A549 (cell line): ENCODE data around the gene FAAP100. TPM values are rescaled to one million over a fixed set of nuclear protein-coding genes. Genes with fewer than 3 reads are reported as not detected.

Source experiments
- ATAC-seq, 2 experiments: fragments of 200-7000 bp in 1 of 2; fragments of >200 bp in 1 of 2; cut with Nextera tagmentation in 1 of 2; cut with Tn5 transposase in 1 of 2; 3 replicates each; pipeline versions ENCODE4 v1.8.0 to v1.9.1; 2018 to 2020; ENCODE audit warnings: mild to moderate bottlenecking in 1 of 2, moderate library complexity in 1 of 2
- CTCF ChIA-PET: fragments of 300-600 bp; sonication (Branson Sonifier 250); formaldehyde crosslinking; extraction: SDS; loops from one replicate; lab custom pipeline; 2021; ENCODE audit warnings: antibody characterized with exemption, inconsistent platforms; lab: Yijun Ruan, JAX
- POLR2A ChIA-PET: fragments of 350-600 bp; formaldehyde crosslinking; extraction: SDS; loops from one replicate; lab custom pipeline; 2021; ENCODE audit warnings: antibody characterized with exemption, inconsistent platforms; lab: Yijun Ruan, JAX
- DNase-seq, 2 experiments: peaks; one replicate each; pipeline versions ENCODE4 v3.0.0 to v3.0.0-alpha.2; 2011 to 2016; ENCODE audit warnings: low read depth in 1 of 2, low spot score in 1 of 2
- FAIRE-seq: peaks from 2 replicates; lab custom pipeline; 2011; peaks lifted over from hg19 to GRCh38; lab: Jason Lieb, UNC
- H3K27ac ChIP-seq, 2 experiments: fragments of >200 bp; sonication (Bioruptor Twin); formaldehyde crosslinking; 3 replicates each; pipeline ENCODE4 v1.5.1; 2016 to 2017
- H3K4me1 ChIP-seq: fragments of >200 bp; sonication (Bioruptor Twin); formaldehyde crosslinking; 3 replicates; pipeline ENCODE4 v1.6.1; 2016
- H3K4me2 ChIP-seq: fragments of >200 bp; sonication (Bioruptor Twin); formaldehyde crosslinking; 3 replicates; pipeline ENCODE4 v1.6.1; 2016
- H3K4me3 ChIP-seq: fragments of >200 bp; sonication (Bioruptor Twin); formaldehyde crosslinking; 3 replicates; pipeline ENCODE4 v1.5.1; 2016
- H3K9me3 ChIP-seq: fragments of >200 bp; sonication (Bioruptor Twin); formaldehyde crosslinking; 3 replicates; pipeline ENCODE4 v1.6.1; 2016
- CBX8 ChIP-seq: fragments of 200-600 bp; sonication (generic); IDR thresholded peaks from 2 replicates; pipeline ENCODE4 v1.6.1; 2016
- CHD2 ChIP-seq: fragments of 150-350 bp; IDR thresholded peaks from 2 replicates; pipeline ENCODE4 v1.6.1; 2014; ENCODE audit warnings: low read length; ENCODE audit not compliant: partially characterized antibody
- EHF ChIP-seq: fragments of 250-450 bp; sonication (Bioruptor Pico); IDR thresholded peaks from 2 replicates; pipeline ENCODE4 v1.5.0; 2020; ENCODE audit warnings: mild to moderate bottlenecking
- EHMT2 ChIP-seq: fragments of 200-600 bp; sonication (generic); IDR thresholded peaks from 2 replicates; pipeline ENCODE4 v1.6.1; 2016; ENCODE audit warnings: antibody characterized with exemption, low read depth, mild to moderate bottlenecking, moderate library complexity
- EP300 ChIP-seq, 2 experiments: fragments of >200 bp; sonication (Bioruptor Twin); formaldehyde crosslinking; IDR thresholded peaks; 2 replicates in 1 of 2; 3 replicates in 1 of 2; pipeline ENCODE4 v1.6.1; 2016 to 2017
- ESRRA ChIP-seq: fragments of 150-350 bp; IDR thresholded peaks from 2 replicates; pipeline ENCODE4 v1.6.1; 2014; ENCODE audit warnings: mild to moderate bottlenecking, low read length, borderline replicate concordance
- FOSB ChIP-seq: fragments of 250-450 bp; sonication (Bioruptor Pico); IDR thresholded peaks from 2 replicates; pipeline ENCODE4 v1.5.0; 2020; ENCODE audit warnings: mild to moderate bottlenecking, moderate library complexity
- FOSL2 ChIP-seq, 2 experiments: fragments of 450-650 bp in 1 of 2; fragments of >200 bp in 1 of 2; sonication (Bioruptor Twin) in 1 of 2; formaldehyde crosslinking; IDR thresholded peaks; 2 replicates each; pipeline versions ENCODE4 v1.5.0 to v1.6.1; 2016 to 2020; ENCODE audit warnings: mild to moderate bottlenecking in 1 of 2, moderate library complexity in 1 of 2
- FOXS1 ChIP-seq: fragments of 250-450 bp; sonication (Bioruptor Pico); IDR thresholded peaks from 2 replicates; pipeline ENCODE4 v1.5.0; 2020; ENCODE audit warnings: mild to moderate bottlenecking, moderate library complexity
- HDAC2 ChIP-seq: fragments of 200-600 bp; sonication (generic); IDR thresholded peaks from 2 replicates; pipeline ENCODE4 v1.6.1; 2016
- HES2 ChIP-seq: fragments of >200 bp; sonication (Bioruptor Twin); formaldehyde crosslinking; IDR thresholded peaks from 2 replicates; pipeline ENCODE4 v1.6.1; 2016
- HEYL ChIP-seq: fragments of 250-450 bp; sonication (Bioruptor Pico); IDR thresholded peaks from 2 replicates; pipeline ENCODE4 v1.8.0; 2021; ENCODE audit warnings: mild to moderate bottlenecking, moderate library complexity
- HOXB13 ChIP-seq: fragments of 250-450 bp; sonication (Bioruptor Pico); IDR thresholded peaks from 2 replicates; pipeline ENCODE4 v1.5.0; 2020; ENCODE audit warnings: low read depth, mild to moderate bottlenecking, moderate library complexity
- KDM1A ChIP-seq: fragments of 200-600 bp; sonication (generic); IDR thresholded peaks from 2 replicates; pipeline ENCODE4 v1.6.1; 2016; ENCODE audit warnings: low read depth, mild to moderate bottlenecking
- KDM5A ChIP-seq: fragments of 200-600 bp; sonication (generic); IDR thresholded peaks from 2 replicates; pipeline ENCODE4 v1.6.1; 2016; ENCODE audit warnings: antibody characterized with exemption, mild to moderate bottlenecking
- MAFK ChIP-seq: fragments of 450-650 bp; IDR thresholded peaks from 2 replicates; pipeline ENCODE4 v1.6.1; 2014; ENCODE audit not compliant: partially characterized antibody
- NPAS2 ChIP-seq: fragments of 250-450 bp; sonication (Bioruptor Pico); IDR thresholded peaks from 2 replicates; pipeline ENCODE4 v1.8.0; 2022; ENCODE audit warnings: mild to moderate bottlenecking, moderate library complexity, borderline replicate concordance
- POLR2AphosphoS2 ChIP-seq: conservative IDR thresholded peaks from 2 replicates; pipeline ENCODE4 v1.6.1; 2012; ENCODE audit warnings: low read length, improper control_type of control experiment, inconsistent platforms
- RARB ChIP-seq: fragments of 250-450 bp; sonication (Bioruptor Pico); IDR thresholded peaks from 2 replicates; pipeline ENCODE4 v1.8.0; 2021; ENCODE audit warnings: mild to moderate bottlenecking, moderate library complexity
- SMC3 ChIP-seq: fragments of >200 bp; sonication (Bioruptor Twin); formaldehyde crosslinking; IDR thresholded peaks from 3 replicates; pipeline ENCODE4 v1.6.1; 2018; ENCODE audit warnings: inconsistent platforms
- SREBF2 ChIP-seq: fragments of 450-650 bp; IDR thresholded peaks from 2 replicates; pipeline ENCODE4 v1.6.1; 2014; ENCODE audit warnings: mild to moderate bottlenecking, moderate library complexity
- USF2 ChIP-seq: fragments of 450-650 bp; IDR thresholded peaks from 2 replicates; pipeline ENCODE4 v1.6.1; 2014; ENCODE audit warnings: antibody characterized with exemption
- ZC3H11A ChIP-seq: fragments of 450-650 bp; IDR thresholded peaks from 2 replicates; pipeline ENCODE4 v1.6.1; 2014; ENCODE audit warnings: antibody characterized with exemption, mild to moderate bottlenecking
- ZNF302 ChIP-seq: fragments of 250-450 bp; sonication (Bioruptor Pico); IDR thresholded peaks from 2 replicates; pipeline ENCODE4 v1.9.0; 2021; ENCODE audit warnings: inconsistent platforms, mild to moderate bottlenecking, moderate library complexity
- WGBS: methylation state at CpG from one replicate; pipeline ENCODE4 v1.1.6; 2017; ENCODE audit errors: missing lambda C conversion rate; 5-methylcytosine and 5-hydroxymethylcytosine counted together
- polyA plus RNA-seq, 4 experiments: library from polyadenylated mRNA; depleted of rRNA in 3 of 4; stranded (reverse); fragments of >200 nt; fragmentation: RNase III in 1 of 4; extraction: RNeasy Plus Mini Kit Qiagen cat#74134 plus additional on column Dnase treatment in 1 of 4; gene quantifications; 2 replicates in 3 of 4; 3 replicates in 1 of 4; pipeline ENCODE4 v1.2.3, GENCODE V29; 2011 to 2017

Gene FAAP100
- polyA plus RNA-seq, 2 of the 4 experiments (the other 2 are of a cell fraction) = 5.4 to 16.8 TPM

GRCh38 chr17:81499601-81499970 is 52.6 kb downstream of the FAAP100 start:
- peaks cover 15% of the 10 kb centered on the region for H3K4me1 ChIP-seq
- DNase-seq (no peak), ATAC-seq (peak; percentile 6 to 27), FAIRE-seq (no peak)
- no peak overlapping the region for H3K4me3 ChIP-seq
- ChIA-PET POLR2A (interaction anchor here (0.7 to 1.7 kb wide), 6 partner anchors 9 to 80 kb away, joined by 3 to 6 read pairs (median 4); partner anchors contain the start of gene ACTG1), CTCF (interaction anchor here (0.9 to 7.4 kb wide), 10 partner anchors 9 to 357 kb away, joined by 3 to 43 read pairs (median 4); no protein-coding TSS in a partner anchor)
- peak overlapping the region; percentile 58 for H3K4me2 ChIP-seq
- 80% methylated on average over 10 of the region's 12 CpGs for WGBS
- no peaks in the 10 kb centered on the region for H3K9me3 ChIP-seq
- H3K27ac ChIP-seq = peak overlapping the region; percentile 43 to 71; a peak in 5 of 6 replicates
- TF ChIP-seq RARB (CRISPR knock-in tag) (no peak), CBX8 (no peak), SREBF2 (no peak), FOSB (no peak), MAFK (no peak), ZNF302 (CRISPR knock-in tag) (no peak), ZC3H11A (no peak), ESRRA (no peak)

GRCh38 chr17:81498953-81499600 is 53.1 kb downstream of the FAAP100 start:
- Histone ChIP-seq H3K27ac (peak overlapping the region in 1 of 2 experiments; percentile 71; a peak in 3 of 6 replicates), H3K4me3 (no peak overlapping the region), H3K4me2 (no peak overlapping the region; the same call in 1 of the 3 replicates), H3K9me3 (no peaks in the 10 kb centered on the region), H3K4me1 (peaks cover 15% of the 10 kb centered on the region)
- ChIA-PET POLR2A (interaction anchor here (0.5 kb wide), 1 partner anchor 8 kb away, joined by 8 read pairs; no protein-coding TSS in a partner anchor), CTCF (interaction anchor here (0.6 to 7.4 kb wide), 9 partner anchors 9 to 356 kb away, joined by 3 to 43 read pairs (median 4); no protein-coding TSS in a partner anchor)
- ATAC-seq (no peak), DNase-seq (no peak), FAIRE-seq (no peak)
- TF ChIP-seq HOXB13 (no peak), HDAC2 (no peak), EHF (no peak), NPAS2 (CRISPR knock-in tag) (no peak), ESRRA (no peak), SMC3 (no peak), FOXS1 (CRISPR knock-in tag) (no peak), ZC3H11A (no peak), KDM5A (no peak), POLR2AphosphoS2 (no peak), EP300 (IDR thresholded peaks at IDR 0.05) (no peak), EHMT2 (no peak), HEYL (CRISPR knock-in tag) (no peak), FOSL2 (IDR thresholded peaks at IDR 0.05) (no peak), FOSL2 (CRISPR knock-in tag; IDR thresholded peaks at IDR 0.05) (no peak), KDM1A (no peak), ZNF302 (CRISPR knock-in tag) (no peak), USF2 (no peak), HES2 (no peak), CHD2 (no peak)
- 95% methylated on average over 63 of the region's 64 CpGs for WGBS
